HG03571 (cell line): ENCODE results near the gene SIL1.

Source experiments
- ATAC-seq: cut with Tn5 transposase; IDR thresholded peaks from one replicate; pipeline ENCODE4 v1.9.1; 2021; ENCODE audit not compliant: unreplicated experiment

The SIL1 gene

GRCh38 chr5:139146809-139147482 lies 51.2 kb downstream of the SIL1 start:
- ATAC-seq, result no peak

GRCh38 chr5:139141446-139142204 lies 56.5 kb downstream of the SIL1 start:
- ATAC-seq, result no peak

- ATAC-seq, result no peak
Observed at GRCh38 chr5:139140591-139141071, 57.5 kb downstream of the SIL1 start.

- no peak for ATAC-seq
Observed at GRCh38 chr5:139138809-139139208, 59.4 kb downstream of the SIL1 start.

- no peak for ATAC-seq
Observed at GRCh38 chr5:139138109-139138508, 60.1 kb downstream of the SIL1 start.

- no peak for ATAC-seq
Observed at GRCh38 chr5:139137697-139138096, 60.5 kb downstream of the SIL1 start.

- no peak for ATAC-seq
Observed at GRCh38 chr5:139134906-139135305, 63.3 kb downstream of the SIL1 start.

GRCh38 chr5:139133282-139133681 lies 64.9 kb downstream of the SIL1 start:
- ATAC-seq, result no peak

- no peak for ATAC-seq
Observed at GRCh38 chr5:139132515-139132914, 65.7 kb downstream of the SIL1 start.

GRCh38 chr5:139131921-139132432 lies 66.2 kb downstream of the SIL1 start:
- ATAC-seq, result no peak

GRCh38 chr5:139131465-139131864 lies 66.7 kb downstream of the SIL1 start:
- ATAC-seq, result no peak

GRCh38 chr5:139131062-139131461 lies 67.1 kb downstream of the SIL1 start:
- ATAC-seq, result no peak

GRCh38 chr5:139130214-139130613 lies 68.0 kb downstream of the SIL1 start:
- ATAC-seq, result no peak

GRCh38 chr5:139126711-139127111 lies 71.5 kb downstream of the SIL1 start:
- ATAC-seq, result no peak

- no peak for ATAC-seq
Observed at GRCh38 chr5:139125991-139126390, 72.2 kb downstream of the SIL1 start.

- ATAC-seq, result no peak
Observed at GRCh38 chr5:139124774-139125520, 73.2 kb downstream of the SIL1 start.

- no peak for ATAC-seq
Observed at GRCh38 chr5:139121120-139121519, 77.0 kb downstream of the SIL1 start.

GRCh38 chr5:139120521-139120920 lies 77.6 kb downstream of the SIL1 start:
- ATAC-seq, result no peak

- no peak for ATAC-seq
Observed at GRCh38 chr5:139118804-139119203, 79.4 kb downstream of the SIL1 start.

- ATAC-seq, result no peak
Observed at GRCh38 chr5:139117342-139117884, 80.8 kb downstream of the SIL1 start.

GRCh38 chr5:139116100-139116655 lies 82.0 kb downstream of the SIL1 start:
- no peak for ATAC-seq
